ENCODE measurements around the gene LDLRAD3. TPM values are rescaled to one million over a fixed set of nuclear protein-coding genes. Genes with fewer than 3 reads are reported as not detected.

LDLRAD3 gene
- total RNA-seq, 1 experiment from 2014 or later = 12.1 TPM

DNA sequence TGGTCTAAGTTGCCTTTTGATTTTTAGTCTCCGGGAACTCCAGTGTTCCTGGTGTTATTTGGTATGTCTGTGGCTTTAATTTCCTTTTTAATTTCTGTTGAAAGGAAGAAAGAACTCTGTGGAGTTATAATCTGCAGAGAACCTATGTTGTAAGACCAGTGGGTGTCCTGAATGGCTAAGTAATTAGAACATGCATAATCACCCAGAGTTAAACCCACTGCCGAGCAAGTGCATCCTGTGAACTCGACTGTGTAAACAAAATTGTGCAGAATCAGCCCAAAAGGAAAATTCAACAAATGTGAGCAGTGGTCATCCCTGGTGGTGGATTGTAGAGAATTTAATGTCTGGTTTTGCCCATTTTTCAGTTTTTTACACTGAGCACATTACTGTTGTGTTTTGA lies 182.8 kb downstream of the LDLRAD3 start:
- Mint-ChIP-seq H3K4me1 (peaks cover 44 to 49% of the 10 kb centered on the region in 2 experiments), H3K9me3 (peaks cover 3% of the 10 kb centered on the region in 2 experiments; a peak in 4 of 5 replicates), H3K36me3 (ENCODE audit: insufficient read depth in 1 of 3, low read depth in 3 of 3) (peaks cover 0 to 13% (median 7%) of the 10 kb centered on the region in 3 experiments; a peak in 5 of 7 replicates), H3K27ac (no peak overlapping the region; a peak in 1 of 7 replicates), H3K4me3 (no peak overlapping the region), H3K27me3 (ENCODE audit: low read depth) (no peaks in the 10 kb centered on the region)
- no peak for DNase-seq
- TF ChIP-seq, protein P1, sequence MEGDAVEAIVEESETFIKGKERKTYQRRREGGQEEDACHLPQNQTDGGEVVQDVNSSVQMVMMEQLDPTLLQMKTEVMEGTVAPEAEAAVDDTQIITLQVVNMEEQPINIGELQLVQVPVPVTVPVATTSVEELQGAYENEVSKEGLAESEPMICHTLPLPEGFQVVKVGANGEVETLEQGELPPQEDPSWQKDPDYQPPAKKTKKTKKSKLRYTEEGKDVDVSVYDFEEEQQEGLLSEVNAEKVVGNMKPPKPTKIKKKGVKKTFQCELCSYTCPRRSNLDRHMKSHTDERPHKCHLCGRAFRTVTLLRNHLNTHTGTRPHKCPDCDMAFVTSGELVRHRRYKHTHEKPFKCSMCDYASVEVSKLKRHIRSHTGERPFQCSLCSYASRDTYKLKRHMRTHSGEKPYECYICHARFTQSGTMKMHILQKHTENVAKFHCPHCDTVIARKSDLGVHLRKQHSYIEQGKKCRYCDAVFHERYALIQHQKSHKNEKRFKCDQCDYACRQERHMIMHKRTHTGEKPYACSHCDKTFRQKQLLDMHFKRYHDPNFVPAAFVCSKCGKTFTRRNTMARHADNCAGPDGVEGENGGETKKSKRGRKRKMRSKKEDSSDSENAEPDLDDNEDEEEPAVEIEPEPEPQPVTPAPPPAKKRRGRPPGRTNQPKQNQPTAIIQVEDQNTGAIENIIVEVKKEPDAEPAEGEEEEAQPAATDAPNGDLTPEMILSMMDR (conservative IDR thresholded peaks at IDR 0.05) = no peak
- Histone ChIP-seq H4K8ac (replicated peaks; ENCODE audit: insufficient read length, low read depth, low read length) (no peak overlapping the region), H3K27me3 (ENCODE audit: insufficient read depth, low read length) (no peaks in the 10 kb centered on the region), H2BK15ac (ENCODE audit: low read depth, low read length) (no peak overlapping the region), H3K4ac (ENCODE audit: low read depth, low read length) (no peak overlapping the region), H2BK20ac (ENCODE audit: low read depth, low read length, poor library complexity, severe bottlenecking) (no peak overlapping the region), H3K27ac (ENCODE audit: insufficient read length, low read depth, low read length) (no peak overlapping the region), H2BK120ac (ENCODE audit: low read depth, low read length, poor library complexity, severe bottlenecking) (no peak overlapping the region), H3K23me2 (ENCODE audit: insufficient read length, low read depth, low read length, poor library complexity, severe bottlenecking) (no peaks in the 10 kb centered on the region), H3T11ph (ENCODE audit: low read length) (no peak overlapping the region), H3K56ac (ENCODE audit: insufficient read length, low read depth, low read length) (no peak overlapping the region), H4K20me1 (ENCODE audit: control insufficient read depth, insufficient read depth, insufficient read length) (no peaks in the 10 kb centered on the region), H4K91ac (ENCODE audit: insufficient read length, low read depth, low read length) (no peak overlapping the region), H3K18ac (ENCODE audit: insufficient read length, low read depth, low read length) (no peak overlapping the region), H2AFZ (ENCODE audit: low read length) (no peak overlapping the region), H2BK12ac (ENCODE audit: insufficient read length, low read depth, low read length) (no peak overlapping the region), H4K5ac (ENCODE audit: insufficient read length, low read depth, low read length) (no peak overlapping the region), H3K4me2 (ENCODE audit: insufficient read depth, insufficient read length, low read length) (no peak overlapping the region), H3K79me1 (ENCODE audit: insufficient read depth, low read depth, low read length, poor library complexity, severe bottlenecking) (no peaks in the 10 kb centered on the region), H3K23ac (ENCODE audit: insufficient read length, low read depth, low read length) (no peak overlapping the region), H3K79me2 (ENCODE audit: insufficient read depth, low read length) (no peaks in the 10 kb centered on the region), H3K9ac (ENCODE audit: extremely low read depth, insufficient read length, low read length) (no peak overlapping the region), H3K9me3 (ENCODE audit: control insufficient read depth, low read depth, low read length) (no peaks in the 10 kb centered on the region), H2BK5ac (ENCODE audit: insufficient read length, low read length) (no peak overlapping the region), H2AK5ac (ENCODE audit: insufficient read length, low read length) (no peak overlapping the region), H3K4me1 (ENCODE audit: insufficient read depth, low read length) (no peaks in the 10 kb centered on the region; the same call in 1 of the 2 replicates), H3K14ac (ENCODE audit: insufficient read depth, low read length) (no peak overlapping the region)
- WGBS (ENCODE audit: extremely low coverage, insufficient read length, low lambda C conversion rate) = no CpG with 5 or more reads among the region's 3 CpGs
